ENCODE results near the gene XPNPEP2. TPM values are rescaled to one million over a fixed set of nuclear protein-coding genes. Genes with fewer than 3 reads are reported as not detected.

The XPNPEP2 gene
- total RNA-seq, 1 experiment from 2014 or later: not detected

DNA sequence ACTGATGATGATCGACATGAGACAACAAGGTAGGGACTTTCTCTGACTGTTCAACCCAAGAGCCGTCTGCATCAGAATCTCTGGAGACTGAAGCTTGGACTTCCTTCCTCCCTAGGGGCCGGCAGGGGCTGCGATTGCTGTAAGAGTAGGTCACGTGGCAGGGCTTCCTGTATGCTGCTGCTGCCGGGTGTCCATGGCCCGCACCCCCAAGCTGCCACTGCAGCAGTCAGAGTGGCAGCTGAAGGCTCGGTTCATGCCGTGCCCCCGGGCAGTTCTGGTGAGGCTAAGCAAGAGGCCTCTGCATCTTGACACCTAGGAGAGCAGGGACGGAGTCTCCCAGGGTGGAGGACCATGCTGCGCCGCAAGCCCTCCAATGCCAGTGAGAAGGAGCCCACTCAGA is 41.0 kb downstream of the XPNPEP2 start, which contains the start of gene SASH3:
TSS of gene SASH3 (plus strand) at position 203 of the 400 bp plus-strand sequence. CDS start at position 352, 149 bp downstream.
- no peaks in the 10 kb centered on the region for H3F3A ChIP-seq (ENCODE audit: insufficient read depth, low read depth)
- intact Hi-C loops (cut with micrococcal nuclease; ENCODE audit: unreplicated experiment): no loop called here
- BruUV-seq (replicated peaks): no TSS peak
- H3K9me3 ChIP-seq (ENCODE audit: insufficient read depth, low read depth): no peaks in the 10 kb centered on the region
- no peak for DNase-seq
- TF ChIP-seq CTCF (conservative IDR thresholded peaks at IDR 0.05) (no peak), EZH2 (IDR thresholded peaks at IDR 0.05; ENCODE audit: low read depth) (no peak)
- no peaks in the 10 kb centered on the region for H3K9me2 ChIP-seq (ENCODE audit: insufficient read depth)
- no peaks in the 10 kb centered on the region for H3K4me1 ChIP-seq (replicated peaks; ENCODE audit: insufficient read depth)
- POLR2A ChIA-PET (ENCODE audit: unreplicated experiment): no interaction called here
- no peak within 1 kb of the TSS for H3K27ac ChIP-seq
- no peaks in the 10 kb centered on the region for H4K20me1 ChIP-seq (ENCODE audit: insufficient read depth)
- no peaks in the 10 kb centered on the region for H3K79me2 ChIP-seq (ENCODE audit: low read depth)
- H3K36me3 ChIP-seq (ENCODE audit: low read depth): no peaks in the 10 kb centered on the region
- no peak within 1 kb of the TSS for H3K4me2 ChIP-seq
- CTCF ChIA-PET: no interaction called here
- no peak within 1 kb of the TSS for H2AFZ ChIP-seq
- H3K27me3 ChIP-seq (ENCODE audit: insufficient read depth, low read depth): no peaks in the 10 kb centered on the region
- H3K4me3 ChIP-seq: no peak within 1 kb of the TSS

DNA sequence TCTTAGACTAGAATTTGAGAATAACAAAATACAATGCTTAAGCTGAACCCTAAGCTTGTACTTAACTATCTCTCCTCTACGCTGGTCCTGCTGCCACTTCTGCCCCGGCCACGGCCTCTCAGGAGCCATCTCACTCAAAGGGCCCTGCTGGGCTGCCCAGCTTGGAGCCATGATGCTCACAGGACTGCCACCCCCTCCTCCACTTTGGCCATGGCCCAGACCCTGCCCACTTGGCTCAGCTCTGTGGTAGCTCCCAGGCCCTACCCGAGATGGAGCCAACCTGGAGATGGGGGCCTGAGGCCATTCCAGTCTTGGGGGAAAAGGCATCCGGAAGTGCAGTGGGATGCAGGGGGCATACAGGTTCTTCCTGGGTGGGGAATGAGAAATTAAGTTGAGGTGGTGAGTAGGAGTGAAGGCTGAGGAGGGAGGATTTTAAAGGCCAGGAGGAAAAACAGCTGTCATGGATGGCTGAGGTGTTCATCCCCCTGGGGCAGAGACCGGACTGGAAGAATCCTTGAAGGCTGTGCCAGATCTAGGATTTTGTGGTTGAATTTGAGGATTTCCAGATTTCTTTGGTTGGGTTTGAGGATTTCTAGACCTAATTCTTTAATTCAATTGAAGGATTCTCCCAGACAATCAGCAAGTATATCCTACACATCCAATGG is 41.8 kb downstream of the XPNPEP2 start:
- POLR2A ChIA-PET (ENCODE audit: unreplicated experiment): interaction anchor here (0.5 kb wide), 1 partner anchor 46 kb away, joined by 9 read pairs; no protein-coding TSS in a partner anchor
- no peak for DNase-seq
- Histone ChIP-seq H3K36me3 (ENCODE audit: low read depth) (no peaks in the 10 kb centered on the region), H3F3A (ENCODE audit: insufficient read depth, low read depth) (no peaks in the 10 kb centered on the region), H2AFZ (no peak overlapping the region), H3K4me1 (replicated peaks; ENCODE audit: insufficient read depth) (no peaks in the 10 kb centered on the region), H4K20me1 (ENCODE audit: insufficient read depth) (no peaks in the 10 kb centered on the region), H3K79me2 (ENCODE audit: low read depth) (no peaks in the 10 kb centered on the region), H3K27me3 (ENCODE audit: insufficient read depth, low read depth) (no peaks in the 10 kb centered on the region), H3K27ac (no peak overlapping the region), H3K9me2 (ENCODE audit: insufficient read depth) (no peaks in the 10 kb centered on the region), H3K9me3 (ENCODE audit: insufficient read depth, low read depth) (no peaks in the 10 kb centered on the region), H3K4me2 (no peak overlapping the region), H3K4me3 (no peak overlapping the region)
- CTCF ChIA-PET: no interaction called here
- no TSS peak for BruUV-seq (replicated peaks)
- TF ChIP-seq EZH2 (IDR thresholded peaks at IDR 0.05; ENCODE audit: low read depth) (no peak), CTCF (conservative IDR thresholded peaks at IDR 0.05) (no peak)
- intact Hi-C loops (cut with micrococcal nuclease; ENCODE audit: unreplicated experiment): no loop called here

- DNase-seq: no peak
- Histone ChIP-seq H3K4me2 (no peak overlapping the region), H3K36me3 (ENCODE audit: low read depth) (no peaks in the 10 kb centered on the region), H3K79me2 (ENCODE audit: low read depth) (no peaks in the 10 kb centered on the region), H3K4me3 (no peak overlapping the region), H3K27me3 (ENCODE audit: insufficient read depth, low read depth) (no peaks in the 10 kb centered on the region), H2AFZ (no peak overlapping the region), H3K9me3 (ENCODE audit: insufficient read depth, low read depth) (no peaks in the 10 kb centered on the region), H3K9me2 (ENCODE audit: insufficient read depth) (no peaks in the 10 kb centered on the region), H3K27ac (no peak overlapping the region), H3F3A (ENCODE audit: insufficient read depth, low read depth) (no peaks in the 10 kb centered on the region), H3K4me1 (replicated peaks; ENCODE audit: insufficient read depth) (no peaks in the 10 kb centered on the region), H4K20me1 (ENCODE audit: insufficient read depth) (no peaks in the 10 kb centered on the region)
- POLR2A ChIA-PET (ENCODE audit: unreplicated experiment): no interaction called here
- no TSS peak for BruUV-seq (replicated peaks)
- TF ChIP-seq EZH2 (IDR thresholded peaks at IDR 0.05; ENCODE audit: low read depth): no peak
- no peak for TF ChIP-seq CTCF (conservative IDR thresholded peaks at IDR 0.05)
- CTCF ChIA-PET: no interaction called here
- intact Hi-C loops (cut with micrococcal nuclease; ENCODE audit: unreplicated experiment): no loop called here
Measured at GRCh38 chrX:129781134-129781672, 42.4 kb downstream of the XPNPEP2 start.
